NCI-H2029 (cell line): ENCODE data around the gene MRLN.

Source experiments
- DNase-seq: peaks from one replicate; lab custom pipeline; 2025; lab: John Stamatoyannopoulos, UW

The MRLN gene

GRCh38 chr10:59705931-59706330 is 47.3 kb downstream of the MRLN start:
- no peak for DNase-seq

- no peak for DNase-seq
Observed at GRCh38 chr10:59704630-59705029, 48.6 kb downstream of the MRLN start.

DNA sequence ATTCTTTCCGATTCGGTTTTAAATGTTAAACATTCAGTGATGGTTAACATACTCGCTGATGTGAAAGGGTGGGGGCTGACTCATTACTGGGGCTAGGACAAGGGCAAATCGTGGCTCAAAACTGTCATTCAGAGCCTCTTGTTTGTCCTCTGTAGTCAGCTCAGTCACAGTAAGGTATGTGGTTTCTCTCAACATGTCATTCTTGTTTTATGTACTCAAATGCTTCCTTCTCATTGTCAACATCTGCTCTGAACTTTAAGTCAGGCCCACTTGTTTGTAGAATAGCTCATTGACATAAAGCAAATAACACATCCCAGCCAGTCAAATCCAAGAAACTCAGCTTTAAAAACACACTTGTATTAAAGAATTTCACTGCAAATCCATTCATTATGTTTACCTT is 50.9 kb downstream of the MRLN start:
- no peak for DNase-seq

GRCh38 chr10:59700709-59701108 is 52.5 kb downstream of the MRLN start:
- DNase-seq: no peak

- DNase-seq: no peak
Observed at GRCh38 chr10:59698326-59698725, 54.9 kb downstream of the MRLN start.

GRCh38 chr10:59695637-59696036 is 57.6 kb downstream of the MRLN start:
- DNase-seq: no peak

DNA sequence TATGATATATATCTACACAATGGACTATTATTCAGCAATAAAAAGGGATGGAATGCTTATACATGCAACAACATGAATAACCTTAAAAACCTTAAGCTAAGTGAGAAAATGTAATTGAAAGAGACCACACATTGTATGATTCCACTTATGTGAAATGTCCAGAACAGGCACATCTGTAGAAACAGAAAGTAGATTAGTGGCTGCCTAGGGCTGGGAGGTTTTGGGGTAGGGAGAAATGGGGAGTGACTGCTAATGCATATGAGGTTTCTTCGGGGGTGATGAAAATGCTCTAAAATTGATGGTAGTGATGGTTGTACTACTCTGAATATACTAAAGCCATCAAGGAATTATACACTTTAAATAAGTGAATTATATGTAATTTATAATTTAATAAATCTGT is 58.3 kb downstream of the MRLN start:
- no peak for DNase-seq

GRCh38 chr10:59692113-59692512 is 61.1 kb downstream of the MRLN start:
- no peak for DNase-seq

GRCh38 chr10:59688921-59689351 is 64.3 kb downstream of the MRLN start:
- no peak for DNase-seq

GRCh38 chr10:59687657-59688056 is 65.6 kb downstream of the MRLN start:
- no peak for DNase-seq
